HG03196 (cell line): ENCODE data around the gene DHPS.

Experiments used
- ATAC-seq: cut with Tn5 transposase; IDR thresholded peaks from one replicate; pipeline ENCODE4 v1.9.1; 2021; ENCODE audit not compliant: unreplicated experiment

Gene DHPS

DNA sequence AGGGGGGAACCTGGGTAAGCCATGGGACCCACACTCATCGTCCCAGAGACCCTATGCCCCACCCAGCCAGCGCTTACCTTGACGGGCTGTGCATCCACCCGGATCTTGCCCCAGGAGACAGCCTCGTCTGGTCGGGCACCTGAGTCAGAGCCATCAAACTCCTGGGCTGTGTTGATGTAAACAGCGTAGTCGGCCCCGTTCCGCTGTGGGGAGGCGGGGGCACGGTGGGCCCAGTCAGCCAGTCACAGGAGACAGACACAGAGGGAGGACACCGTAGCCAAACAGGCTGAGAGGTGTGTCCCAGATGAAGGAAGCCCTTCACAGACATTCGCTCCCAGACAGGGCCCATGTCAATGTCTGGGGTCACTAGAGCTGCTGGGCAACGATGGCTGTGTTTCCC, 5.7 kb downstream of the DHPS start:
- ATAC-seq, result no peak

DNA sequence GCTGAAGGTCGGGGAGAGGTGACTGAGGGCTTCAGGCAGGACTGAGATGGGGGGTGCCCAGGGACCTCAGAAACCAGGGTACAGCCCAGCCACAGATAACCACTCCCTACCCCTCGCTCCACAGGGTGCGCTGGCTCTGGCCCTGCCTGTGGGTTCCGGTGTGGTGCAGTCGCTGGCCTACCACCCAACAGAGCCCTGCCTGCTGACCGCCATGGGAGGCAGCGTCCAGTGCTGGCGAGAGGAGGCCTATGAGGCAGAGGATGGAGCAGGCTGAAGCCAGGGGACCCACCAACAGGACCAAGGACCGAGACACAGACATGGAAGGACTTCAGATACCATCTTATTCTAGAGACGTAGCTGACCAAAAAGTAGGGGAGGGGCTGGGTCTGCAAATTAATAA, 6.3 kb downstream of the DHPS start:
- no peak for ATAC-seq

DNA sequence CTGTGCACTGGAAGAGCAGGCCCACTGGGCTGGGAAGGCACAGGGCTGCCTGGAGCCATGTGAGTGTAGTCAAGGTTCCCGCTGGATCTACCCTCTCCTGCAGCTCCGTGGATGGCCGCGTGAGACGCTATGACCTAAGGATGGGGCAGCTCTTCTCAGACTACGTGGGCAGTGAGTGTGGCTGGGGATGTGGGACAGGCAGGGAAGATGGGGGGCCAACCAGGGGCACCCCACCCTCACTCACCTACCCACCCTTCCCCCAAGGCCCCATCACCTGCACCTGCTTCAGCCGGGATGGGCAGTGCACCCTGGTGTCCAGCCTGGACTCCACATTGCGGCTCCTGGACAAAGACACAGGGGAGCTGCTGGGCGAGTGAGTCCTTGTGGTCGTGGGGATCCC, 8.9 kb downstream of the DHPS start:
- ATAC-seq, result no peak

DNA sequence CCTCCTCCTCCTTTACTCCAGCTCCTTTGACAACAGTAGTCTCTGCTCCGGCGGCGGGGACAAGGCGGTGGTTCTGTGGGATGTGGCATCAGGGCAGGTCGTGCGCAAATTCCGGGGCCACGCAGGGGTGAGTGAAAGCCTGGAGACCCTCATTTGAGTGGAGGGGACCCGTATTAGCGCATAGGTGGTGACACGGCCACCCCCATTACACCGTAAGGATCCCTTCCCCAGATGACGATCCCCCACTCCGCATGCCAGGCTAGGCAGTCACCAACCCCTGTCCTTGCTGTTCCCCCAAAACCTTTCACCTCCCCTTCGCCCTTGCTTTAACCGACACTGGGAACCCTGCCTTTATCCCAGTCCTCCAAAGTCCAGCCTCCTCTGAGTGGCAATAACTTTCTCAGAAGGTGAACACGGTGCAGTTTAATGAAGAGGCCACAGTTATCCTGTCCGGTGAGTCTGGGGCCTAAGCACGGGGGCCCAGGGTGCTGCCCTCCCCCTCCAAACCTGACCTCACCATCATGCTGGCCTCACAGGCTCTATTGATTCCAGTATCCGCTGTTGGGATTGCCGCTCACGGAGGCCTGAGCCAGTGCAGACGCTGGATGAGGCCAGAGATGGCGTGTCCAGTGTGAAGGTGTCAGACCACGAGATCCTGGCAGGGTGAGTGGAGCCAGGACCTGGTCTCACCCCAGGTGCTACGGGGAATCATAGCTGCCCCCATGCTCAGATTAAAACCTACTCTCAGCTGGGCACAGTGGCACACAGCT, 11.3 kb downstream of the DHPS start:
- ATAC-seq, result no peak

DNA sequence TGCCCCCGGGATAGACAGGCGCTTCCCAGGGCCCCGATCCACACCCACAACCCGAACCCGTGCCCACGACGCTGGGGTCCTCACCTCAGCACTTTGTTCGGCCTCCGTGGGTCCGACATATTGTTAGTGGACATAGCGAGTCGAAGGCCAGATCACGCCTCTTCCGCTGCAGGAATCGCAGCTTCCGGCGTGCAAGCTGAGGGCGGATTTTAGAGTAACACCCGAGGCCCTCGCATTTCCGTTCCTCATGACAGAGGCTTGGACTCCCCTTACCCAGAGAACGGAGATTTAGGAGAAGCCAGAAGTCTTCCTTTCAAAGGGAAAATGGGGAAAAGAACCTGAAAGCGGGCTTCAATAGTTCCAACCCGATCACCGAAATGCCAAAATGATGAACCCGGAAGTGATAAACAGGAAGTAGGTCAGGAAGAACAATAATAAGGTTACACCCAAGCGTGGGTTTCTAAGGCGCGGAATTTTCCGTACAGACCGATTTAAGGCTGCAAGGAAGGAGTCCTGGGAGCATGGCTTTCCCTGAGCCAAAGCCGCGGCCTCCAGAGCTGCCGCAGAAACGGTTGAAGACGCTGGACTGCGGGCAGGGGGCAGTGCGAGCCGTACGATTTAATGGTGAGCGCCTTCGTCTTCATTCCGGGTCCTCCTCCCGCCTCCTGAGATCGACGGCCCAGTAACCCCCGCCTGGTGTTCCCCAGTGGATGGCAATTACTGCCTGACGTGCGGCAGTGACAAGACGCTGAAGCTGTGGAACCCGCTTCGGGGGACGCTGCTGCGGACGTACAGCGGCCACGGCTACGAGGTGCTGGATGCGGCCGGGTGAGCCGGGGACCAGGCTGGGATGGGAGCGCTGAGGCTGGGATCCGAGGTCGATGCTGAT, 12.2 kb downstream of the DHPS start:
- ATAC-seq, result no peak

DNA sequence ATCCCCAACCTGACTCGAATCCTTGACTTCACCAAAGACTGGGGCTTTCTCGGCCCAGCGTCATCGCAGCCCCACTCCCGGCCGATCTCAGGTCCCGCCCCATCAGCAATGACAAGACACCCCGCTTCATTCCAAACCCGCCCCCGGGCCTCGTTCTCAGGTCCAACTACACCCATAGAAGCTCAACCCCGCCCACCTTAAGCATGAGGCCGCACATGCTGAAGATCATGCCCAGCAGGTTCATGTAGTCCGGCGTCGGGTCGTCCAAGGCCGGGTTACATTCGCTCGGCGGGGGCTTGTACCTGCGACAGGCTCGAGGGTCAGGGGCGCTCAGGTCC, 12.8 kb downstream of the DHPS start:
- no peak for ATAC-seq

DNA sequence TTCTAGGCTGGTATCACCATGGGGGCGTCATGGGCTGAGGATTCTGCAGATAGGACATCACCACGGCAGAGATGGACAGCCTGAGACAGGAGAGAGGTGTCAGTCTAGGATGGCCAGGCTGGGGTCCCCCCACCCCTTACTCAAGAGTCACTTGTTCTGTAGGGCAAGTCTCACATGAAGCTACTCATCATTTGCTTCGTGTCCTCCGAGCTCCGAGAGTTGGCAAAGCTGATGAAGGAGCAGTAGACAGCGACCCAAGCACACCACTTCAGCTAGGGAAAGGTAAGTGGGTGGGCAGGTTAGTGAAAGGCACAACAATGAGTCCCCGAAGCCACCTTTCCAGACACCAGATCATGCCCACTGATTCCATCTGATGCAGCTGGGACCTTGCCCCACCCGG, 13.3 kb downstream of the DHPS start:
- no peak for ATAC-seq

DNA sequence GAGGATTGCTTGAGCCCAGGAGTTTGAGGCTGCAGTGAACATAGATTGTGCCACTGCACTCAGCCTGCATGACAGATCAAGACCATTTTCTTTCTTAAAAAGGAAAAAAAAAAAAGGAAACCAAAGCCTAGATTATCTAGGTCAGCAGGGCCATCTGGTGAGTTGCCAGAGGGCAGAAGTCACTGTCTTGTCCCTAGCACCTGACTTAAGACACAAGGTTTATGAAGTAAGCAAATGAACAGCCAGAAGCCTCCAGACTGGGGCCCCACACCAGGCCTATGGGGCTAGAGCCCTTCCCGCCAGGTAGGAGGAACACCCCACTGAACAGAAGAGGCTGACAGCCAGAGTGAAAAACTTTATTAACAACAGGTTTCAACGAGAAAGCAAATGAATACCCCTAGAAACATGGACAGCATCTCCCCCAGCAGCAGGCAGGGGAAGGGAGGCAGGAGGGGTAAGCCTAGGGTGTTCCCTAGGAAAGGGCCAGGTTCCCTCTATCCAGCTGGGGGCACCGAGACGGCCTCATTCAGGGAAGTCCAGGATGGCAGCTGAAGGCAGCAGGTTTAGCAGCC, 13.9 kb downstream of the DHPS start:
- no peak for ATAC-seq

DNA sequence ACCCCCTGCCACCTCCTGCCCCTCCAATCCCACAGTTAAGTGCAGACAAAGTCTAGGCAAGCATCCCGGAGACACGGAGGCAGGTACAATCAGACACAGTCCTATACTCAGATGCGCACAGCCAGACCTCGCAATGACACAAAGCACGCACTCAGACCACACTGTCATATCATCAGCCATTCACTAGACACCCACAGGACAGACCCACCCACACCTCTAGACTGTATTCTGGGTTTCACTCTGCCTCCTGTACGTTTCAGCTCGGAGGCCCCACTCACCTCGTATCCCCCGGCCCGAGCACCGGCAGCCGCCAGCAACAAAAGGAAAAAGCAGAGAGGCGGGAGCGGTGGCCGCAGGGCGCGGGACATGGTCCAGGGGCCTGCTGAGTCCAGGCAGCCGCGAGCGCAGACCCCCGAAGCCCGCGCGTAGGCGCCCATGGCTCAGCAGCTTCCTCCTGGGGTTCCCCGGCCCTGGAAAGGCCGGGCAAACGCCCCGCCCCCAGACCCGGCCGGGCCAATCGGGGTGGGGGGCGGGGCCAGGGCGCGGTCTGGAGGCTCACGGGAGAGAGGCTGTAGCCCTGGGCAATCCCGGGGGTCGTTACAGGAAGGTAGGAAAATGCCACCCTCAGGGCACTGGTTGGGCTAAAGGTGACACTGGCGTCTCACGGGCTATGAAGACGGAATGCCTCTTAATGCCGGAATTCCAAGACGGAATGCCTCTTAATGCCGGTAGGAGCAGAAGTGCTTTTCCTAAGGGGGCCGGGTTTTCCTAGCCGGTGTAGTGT, 15.2 kb downstream of the DHPS start, which contains the start of the genes MAN2B1 and WDR83:
MAN2B1 (minus strand) TSS at position 478 of the 784 bp plus-strand sequence; CDS start at position 437, 41 bp downstream.
WDR83 (plus strand) TSS at position 543 of the 784 bp plus-strand sequence. CDS start 2,984 bp downstream, outside the sequence.
- ATAC-seq, result peak; percentile 41

DNA sequence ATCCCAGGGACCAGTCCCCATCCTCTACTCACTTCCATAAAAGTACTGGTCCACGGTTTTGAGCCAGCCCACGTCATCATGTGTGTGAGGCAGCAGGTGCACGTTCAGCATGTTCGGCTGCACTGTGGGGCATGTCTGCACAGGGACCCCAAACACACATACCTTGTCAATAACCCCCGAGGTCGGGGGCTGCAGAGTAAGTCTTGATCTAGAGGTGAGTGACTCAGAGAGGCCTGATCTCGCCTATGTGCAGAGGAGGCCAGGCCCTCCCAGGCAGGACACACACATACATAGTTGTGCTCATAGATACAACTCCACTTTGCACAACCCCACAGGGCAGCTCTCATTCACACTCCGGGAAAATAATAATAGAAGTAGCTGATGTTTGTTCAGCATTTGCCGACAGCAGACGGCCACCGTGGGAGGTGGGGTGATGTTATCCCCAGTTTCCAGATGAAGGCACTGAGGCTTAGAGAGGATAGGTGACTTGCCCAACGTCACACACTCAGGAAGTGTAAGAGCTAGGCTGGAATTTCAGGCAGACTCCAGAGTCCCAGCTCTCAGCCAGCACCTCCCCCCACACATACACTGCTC, 15.9 kb downstream of the DHPS start:
- no peak for ATAC-seq

DNA sequence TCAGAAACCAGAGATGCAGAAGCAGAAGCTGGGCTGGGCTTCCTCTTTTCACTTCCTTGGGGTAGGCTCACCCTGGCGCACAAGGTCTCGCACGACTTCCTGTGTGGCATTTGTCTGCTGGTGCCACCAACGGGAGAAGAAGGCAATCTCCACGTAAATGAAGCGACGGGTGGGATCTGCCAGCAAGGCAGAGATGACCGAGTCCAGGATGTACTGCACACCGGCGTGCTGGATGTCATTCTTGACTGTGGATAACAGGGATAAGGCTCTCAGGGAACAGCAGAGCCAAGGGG, 16.5 kb downstream of the DHPS start:
- ATAC-seq, result no peak

DNA sequence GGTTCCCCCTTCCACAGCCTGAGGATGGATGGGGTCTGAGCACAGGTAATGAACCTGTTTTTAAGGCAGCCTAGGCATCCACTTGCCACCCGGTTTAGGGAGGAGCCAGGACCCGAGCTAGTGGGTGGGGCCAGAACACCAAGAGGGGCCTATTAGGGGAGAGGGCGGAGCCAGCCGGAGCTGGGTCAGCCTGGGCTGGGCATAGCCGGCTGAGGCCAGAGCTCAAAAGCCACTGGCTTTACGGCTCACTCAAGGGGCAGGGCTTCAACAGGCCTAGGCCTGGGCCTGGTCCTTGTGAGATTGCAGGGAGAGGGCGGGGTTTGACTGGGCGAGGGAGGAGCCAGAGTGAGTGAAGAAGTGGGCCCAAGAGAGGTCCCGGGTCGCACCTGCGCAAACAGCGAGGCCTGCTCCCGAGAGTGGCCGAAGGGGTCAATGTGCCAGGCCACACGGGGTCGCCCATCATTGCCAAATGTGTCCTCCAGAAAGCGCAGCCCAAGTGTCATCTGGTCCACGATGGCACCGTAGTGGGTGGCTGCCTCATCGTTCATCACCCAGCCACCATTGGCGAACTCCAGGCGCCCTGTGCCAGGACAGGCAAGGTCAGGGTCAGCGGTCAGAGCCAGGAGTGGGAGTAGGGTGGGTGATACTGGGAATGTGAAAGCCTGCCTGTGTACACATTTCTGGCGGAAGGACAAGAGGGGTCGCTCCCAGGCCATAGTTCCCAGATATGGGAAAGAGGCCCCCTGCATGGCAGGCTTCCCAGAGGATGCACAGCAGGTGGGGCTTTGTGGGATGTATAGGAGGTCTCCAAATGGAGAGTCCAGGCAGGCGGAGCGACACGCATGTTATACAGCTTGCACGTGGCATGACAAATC, 17.0 kb downstream of the DHPS start:
- ATAC-seq, result no peak

DNA sequence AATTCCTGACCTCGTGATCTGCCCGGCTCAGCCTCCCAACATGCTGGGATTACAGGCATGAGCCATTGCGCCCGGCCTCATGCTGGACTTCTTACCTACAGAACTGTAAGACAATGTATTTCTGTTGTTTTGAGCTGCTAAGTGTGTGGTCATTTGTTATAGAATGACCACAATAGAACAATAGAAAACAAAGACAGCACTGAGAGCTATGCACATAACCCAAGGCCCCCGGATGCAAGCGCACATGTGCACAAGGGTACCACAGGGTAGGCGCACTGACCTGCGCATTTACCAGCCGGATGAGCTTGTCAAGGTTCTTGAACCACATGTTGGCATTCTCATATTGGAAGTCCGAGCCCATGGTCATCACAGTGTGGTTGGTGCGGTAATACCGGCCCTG, 20.7 kb downstream of the DHPS start:
- no peak for ATAC-seq

DNA sequence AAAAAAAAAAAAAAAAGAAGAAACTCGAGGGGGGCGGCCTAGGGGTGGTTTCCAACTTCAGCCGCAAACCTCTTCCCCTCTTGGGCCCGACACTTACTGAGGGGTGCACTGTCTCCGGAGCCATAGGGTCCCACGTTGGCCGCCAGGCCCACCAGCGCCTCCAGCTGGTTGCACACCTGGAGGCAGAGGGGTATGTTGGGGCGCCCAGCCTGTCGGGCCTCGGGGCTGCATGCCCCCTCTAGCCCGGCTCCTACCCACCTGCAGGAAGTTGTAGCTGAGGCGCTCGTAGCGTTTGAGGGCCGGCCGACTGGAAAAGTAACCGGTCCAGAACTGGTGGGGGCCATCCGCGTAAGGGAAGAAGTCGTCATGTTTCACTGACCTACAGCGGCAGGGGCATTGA, 23.7 kb downstream of the DHPS start:
- no peak for ATAC-seq

DNA sequence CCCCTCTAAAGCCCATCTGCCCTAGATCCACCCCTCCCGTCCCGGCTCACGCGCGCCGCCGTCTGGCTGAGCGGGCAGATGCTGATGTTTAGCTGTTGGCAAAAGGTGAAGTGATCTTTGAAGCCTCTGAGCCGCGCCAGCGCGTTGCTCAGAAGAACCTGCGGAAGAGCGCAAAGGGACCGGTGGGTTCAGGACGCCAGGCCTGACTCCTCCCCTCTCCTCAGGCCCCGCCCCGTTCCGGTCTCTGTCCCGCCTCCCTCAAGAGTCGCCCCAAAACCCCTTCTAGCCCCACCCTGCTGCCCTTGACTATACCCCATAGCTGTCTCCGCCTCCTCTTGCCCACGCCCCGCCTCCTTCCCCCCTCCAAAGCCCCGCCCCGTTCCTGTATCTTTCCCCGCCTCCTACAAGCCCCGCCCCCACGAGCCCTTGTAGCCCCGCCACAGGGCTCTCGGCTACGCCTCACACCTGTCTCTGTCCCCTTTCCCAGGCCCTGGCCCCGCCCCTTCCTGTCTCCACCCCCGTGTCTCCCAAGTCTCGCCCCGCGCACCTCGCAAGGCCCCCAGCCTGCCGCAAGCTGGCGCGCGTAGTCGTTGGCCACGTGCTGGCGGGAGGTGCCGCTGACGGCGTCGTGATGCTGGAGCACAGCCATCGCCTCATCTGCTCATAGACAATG, 24.6 kb downstream of the DHPS start:
- no peak for ATAC-seq

DNA sequence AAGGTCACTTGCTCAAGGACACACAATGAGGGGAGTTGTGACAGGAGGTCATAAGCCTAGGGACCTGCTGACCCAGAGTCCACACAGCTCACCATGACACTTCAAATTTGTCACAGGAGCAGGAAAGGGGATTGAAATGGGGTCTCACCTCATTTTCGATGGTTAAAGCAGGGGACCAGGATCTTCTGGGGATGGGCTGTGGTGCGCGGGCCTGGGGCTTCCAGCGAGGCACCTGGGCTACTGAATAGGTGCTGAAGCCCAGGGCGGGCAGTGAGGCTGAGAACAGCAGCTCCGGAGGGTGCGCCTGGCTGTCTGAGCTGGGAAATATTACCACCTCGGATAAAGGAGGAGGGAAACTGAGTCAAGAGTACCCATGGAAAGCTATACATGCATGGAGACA, 26.1 kb downstream of the DHPS start:
- no peak for ATAC-seq

DNA sequence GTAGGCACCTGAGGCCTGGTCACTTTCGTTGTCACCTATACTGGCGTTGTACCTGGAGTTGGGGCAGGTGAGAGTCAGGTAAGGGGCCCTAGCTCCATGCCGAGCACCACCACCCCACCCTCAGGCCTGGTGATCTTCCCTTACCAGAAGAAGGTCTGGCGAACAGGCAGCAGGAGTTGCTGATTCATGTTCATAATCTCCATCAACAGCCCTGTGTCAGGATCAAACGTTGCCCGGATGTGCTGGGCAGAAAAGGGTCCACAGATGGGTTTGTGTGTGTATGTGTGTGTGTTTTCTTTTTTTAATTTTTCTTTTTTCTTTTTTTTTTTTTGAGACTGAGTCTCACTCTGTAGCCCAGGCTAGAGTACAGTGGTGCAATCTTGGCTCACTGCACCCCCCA, 29.5 kb downstream of the DHPS start:
- no peak for ATAC-seq

DNA sequence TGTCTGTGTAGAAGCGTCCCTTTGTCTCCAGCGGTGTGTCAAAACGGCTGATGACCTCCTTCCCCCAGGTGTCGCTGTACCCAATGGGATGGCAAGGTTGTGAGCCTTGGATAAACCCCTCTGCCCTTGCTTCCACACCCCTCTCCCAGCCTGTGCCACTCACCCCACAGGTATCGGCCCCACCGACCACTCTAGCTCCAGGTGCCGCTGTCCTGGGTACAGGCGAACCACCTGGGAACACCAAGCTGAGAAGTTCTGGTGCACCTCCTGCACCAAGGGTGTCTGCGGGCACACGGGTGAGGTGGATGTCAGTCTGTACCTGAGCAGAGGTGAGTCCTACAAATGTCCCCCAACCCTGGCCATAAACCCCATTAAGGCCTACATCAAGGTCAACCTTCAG, 31.7 kb downstream of the DHPS start:
- no peak for ATAC-seq

DNA sequence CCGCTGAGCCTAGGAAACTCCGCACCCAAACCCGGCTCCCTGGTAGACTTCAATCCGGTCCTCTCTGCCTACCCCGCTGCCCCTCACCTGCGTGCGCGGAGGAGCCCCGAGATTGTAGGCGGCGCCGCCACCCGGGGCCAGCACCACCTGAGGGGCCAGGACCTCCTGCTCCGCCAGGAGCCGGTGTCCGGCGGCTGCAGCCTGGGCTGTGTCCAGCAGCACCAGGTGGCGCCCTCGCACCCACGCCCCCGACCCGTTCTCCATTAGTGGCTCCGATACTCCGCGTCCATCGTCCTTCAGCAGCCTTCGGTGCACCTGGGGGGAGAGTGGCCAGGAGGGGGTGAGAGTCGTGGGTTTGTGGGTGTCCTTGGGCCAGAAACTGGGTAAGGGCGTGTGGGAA, 33.6 kb downstream of the DHPS start:
- ATAC-seq, result no peak
